OCI-LY7 (cell line): ENCODE results near the gene LIPE.

Source experiments
- EZH2phosphoT487 ChIP-seq: fragments of 200-600 bp; sonication (generic); IDR thresholded peaks from 2 replicates; pipeline ENCODE4 v1.6.1; 2018; ENCODE audit warnings: low read depth, borderline replicate concordance, mild to moderate bottlenecking, mixed run types, antibody characterized with exemption, low read length, moderate library complexity, mixed read lengths
- TF ChIP-seq, protein P1 (sequence below): fragments of 200-600 bp; sonication (generic); conservative IDR thresholded peaks from 2 replicates; pipeline ENCODE4 v1.5.1; 2014; ENCODE audit warnings: mild to moderate bottlenecking, antibody characterized with exemption, low read length, moderate library complexity, mixed read lengths

DNA sequence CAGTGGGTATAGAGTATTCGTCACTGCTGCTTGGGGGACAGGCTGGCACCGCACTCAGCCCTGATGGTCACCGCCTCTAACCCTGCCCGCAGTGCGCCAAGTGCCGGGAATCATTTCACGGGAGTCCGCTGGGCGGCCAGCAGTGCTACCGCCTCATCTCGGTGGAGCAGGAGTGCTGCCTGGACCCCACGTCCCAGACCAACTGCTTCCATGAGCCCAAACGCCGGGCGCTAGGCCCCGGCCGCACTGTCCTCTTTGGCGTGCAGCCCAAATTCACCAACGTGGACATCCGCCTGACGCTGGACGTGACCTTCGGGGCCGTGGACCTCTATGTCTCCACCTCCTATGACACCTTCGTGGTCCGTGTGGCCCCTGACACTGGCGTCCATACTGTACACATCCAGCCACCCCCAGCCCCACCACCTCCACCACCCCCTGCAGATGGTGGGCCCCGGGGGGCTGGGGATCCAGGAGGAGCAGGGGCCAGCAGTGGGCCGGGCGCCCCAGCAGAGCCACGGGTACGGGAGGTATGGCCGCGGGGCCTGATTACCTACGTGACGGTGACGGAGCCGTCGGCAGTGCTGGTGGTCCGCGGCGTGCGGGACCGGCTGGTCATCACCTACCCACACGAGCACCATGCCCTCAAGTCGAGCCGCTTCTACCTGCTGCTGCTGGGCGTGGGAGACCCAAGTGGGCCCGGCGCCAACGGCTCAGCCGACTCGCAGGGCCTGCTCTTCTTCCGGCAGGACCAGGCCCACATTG is 51.6 kb downstream of the LIPE start:
- TF ChIP-seq, protein P1, sequence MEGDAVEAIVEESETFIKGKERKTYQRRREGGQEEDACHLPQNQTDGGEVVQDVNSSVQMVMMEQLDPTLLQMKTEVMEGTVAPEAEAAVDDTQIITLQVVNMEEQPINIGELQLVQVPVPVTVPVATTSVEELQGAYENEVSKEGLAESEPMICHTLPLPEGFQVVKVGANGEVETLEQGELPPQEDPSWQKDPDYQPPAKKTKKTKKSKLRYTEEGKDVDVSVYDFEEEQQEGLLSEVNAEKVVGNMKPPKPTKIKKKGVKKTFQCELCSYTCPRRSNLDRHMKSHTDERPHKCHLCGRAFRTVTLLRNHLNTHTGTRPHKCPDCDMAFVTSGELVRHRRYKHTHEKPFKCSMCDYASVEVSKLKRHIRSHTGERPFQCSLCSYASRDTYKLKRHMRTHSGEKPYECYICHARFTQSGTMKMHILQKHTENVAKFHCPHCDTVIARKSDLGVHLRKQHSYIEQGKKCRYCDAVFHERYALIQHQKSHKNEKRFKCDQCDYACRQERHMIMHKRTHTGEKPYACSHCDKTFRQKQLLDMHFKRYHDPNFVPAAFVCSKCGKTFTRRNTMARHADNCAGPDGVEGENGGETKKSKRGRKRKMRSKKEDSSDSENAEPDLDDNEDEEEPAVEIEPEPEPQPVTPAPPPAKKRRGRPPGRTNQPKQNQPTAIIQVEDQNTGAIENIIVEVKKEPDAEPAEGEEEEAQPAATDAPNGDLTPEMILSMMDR, result no peak
- no peak for TF ChIP-seq EZH2phosphoT487
